Fibroblast of the aortic adventitia (primary cell): ENCODE results near the gene SLAIN2. TPM values are rescaled to one million over a fixed set of nuclear protein-coding genes. Genes with fewer than 3 reads are reported as not detected.

ENCODE experiments used
- DNase-seq: peaks from one replicate; pipeline ENCODE4 v3.0.0-alpha.2; 2010; ENCODE audit warnings: low read depth
- H3K4me3 ChIP-seq: 2 replicates; pipeline ENCODE4 v1.5.1; 2011; ENCODE audit warnings: low read depth, mild to moderate bottlenecking, control low read depth, low read length, moderate library complexity
- total RNA-seq: library from RNA; depleted of rRNA; stranded (reverse); fragments of >200 nt; gene quantifications from 2 replicates; pipeline ENCODE4 v1.2.3, GENCODE V29; 2012; ENCODE audit warnings: low replicate concordance
- TF ChIP-seq, protein P1 (sequence below): IDR thresholded peaks from 2 replicates; pipeline ENCODE4 v1.5.1; 2011; ENCODE audit warnings: mild to moderate bottlenecking, low read length, control low read depth, inconsistent platforms; ENCODE audit not compliant: insufficient read depth

SLAIN2 gene
- total RNA-seq, 1 donor, result 93.5 TPM

DNA sequence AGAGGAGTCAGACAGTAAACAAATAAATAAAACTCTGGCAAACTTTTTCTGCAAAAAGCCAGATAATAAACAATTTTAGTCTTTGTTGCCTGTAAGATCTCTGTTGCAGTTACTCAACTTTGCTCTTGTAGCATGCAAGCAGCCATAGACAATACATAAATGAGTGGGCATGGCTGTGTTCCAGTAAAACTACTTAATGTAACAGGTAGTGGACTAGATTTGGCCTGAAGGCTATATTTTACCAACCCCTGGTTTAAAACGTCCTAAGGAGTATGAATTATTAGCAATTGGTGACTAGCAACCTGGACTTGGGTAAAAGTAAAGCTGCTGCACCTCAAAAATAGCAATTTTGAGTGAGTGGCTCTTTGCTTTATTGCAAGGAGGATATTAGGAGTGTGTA lies 30.9 kb downstream of the SLAIN2 start:
- no peak for DNase-seq
- TF ChIP-seq, protein P1, sequence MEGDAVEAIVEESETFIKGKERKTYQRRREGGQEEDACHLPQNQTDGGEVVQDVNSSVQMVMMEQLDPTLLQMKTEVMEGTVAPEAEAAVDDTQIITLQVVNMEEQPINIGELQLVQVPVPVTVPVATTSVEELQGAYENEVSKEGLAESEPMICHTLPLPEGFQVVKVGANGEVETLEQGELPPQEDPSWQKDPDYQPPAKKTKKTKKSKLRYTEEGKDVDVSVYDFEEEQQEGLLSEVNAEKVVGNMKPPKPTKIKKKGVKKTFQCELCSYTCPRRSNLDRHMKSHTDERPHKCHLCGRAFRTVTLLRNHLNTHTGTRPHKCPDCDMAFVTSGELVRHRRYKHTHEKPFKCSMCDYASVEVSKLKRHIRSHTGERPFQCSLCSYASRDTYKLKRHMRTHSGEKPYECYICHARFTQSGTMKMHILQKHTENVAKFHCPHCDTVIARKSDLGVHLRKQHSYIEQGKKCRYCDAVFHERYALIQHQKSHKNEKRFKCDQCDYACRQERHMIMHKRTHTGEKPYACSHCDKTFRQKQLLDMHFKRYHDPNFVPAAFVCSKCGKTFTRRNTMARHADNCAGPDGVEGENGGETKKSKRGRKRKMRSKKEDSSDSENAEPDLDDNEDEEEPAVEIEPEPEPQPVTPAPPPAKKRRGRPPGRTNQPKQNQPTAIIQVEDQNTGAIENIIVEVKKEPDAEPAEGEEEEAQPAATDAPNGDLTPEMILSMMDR, result no peak
- no peak overlapping the region for H3K4me3 ChIP-seq

DNA sequence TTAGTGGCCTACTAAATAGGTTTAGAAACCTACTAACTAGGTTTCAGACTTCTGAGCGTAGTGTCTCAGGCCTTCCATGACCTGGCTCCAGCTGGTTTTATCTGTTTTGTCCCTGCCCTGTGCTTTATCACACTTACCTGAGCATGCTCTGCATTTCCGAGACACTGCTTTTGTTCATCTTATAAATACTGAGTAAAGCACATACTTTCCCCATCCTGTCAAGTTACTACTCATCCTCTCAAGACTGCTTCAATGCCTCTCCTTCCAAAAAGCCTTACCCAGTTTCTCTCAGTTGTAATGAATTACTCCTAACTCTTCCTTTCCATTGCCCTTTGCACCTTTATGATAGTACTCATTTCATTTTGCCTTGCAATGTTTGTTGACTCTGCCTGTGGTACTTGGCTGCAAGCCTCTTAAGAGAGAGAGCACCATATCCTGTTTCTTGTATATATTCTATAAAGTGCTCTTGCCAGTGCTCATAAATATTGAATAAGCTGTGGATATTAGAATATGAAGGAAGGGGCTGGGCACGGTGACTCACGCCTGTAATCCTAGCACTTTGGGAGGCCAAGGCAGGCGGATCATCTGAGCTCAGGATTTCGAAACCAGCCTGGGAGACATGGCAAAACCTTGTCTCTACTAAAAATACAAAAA lies 34.4 kb downstream of the SLAIN2 start:
- TF ChIP-seq, protein P1, result no peak
- peak; percentile 63 for DNase-seq
- H3K4me3 ChIP-seq, result no peak overlapping the region

DNA sequence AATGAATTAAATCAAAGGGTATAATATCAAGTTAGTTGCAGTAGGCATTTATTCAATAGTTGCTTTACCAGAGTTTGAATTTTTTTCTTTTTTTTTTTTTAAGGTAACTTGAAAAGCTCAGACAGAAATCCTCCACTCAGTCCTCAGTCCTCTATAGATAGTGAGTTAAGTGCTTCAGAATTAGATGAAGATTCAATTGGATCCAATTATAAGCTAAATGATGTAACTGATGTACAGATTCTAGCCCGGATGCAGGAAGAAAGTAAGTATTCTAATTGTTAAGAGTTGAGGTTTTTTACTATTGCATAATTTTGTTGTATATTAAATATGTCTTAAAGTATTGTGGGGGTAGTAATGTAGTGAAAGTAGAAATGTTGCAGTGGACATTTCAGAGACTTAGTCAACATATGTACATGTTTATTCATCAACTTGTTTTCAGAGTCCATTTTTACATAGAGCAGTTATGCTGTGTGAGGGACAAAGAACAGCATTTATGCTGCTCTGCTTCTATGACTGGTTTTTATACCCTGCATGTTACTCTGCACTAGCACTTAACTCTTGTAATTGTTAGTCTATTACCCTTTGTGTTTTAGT lies 38.4 kb downstream of the SLAIN2 start:
- TF ChIP-seq, protein P1, result no peak
- no peak overlapping the region for H3K4me3 ChIP-seq
- DNase-seq, result no peak

DNA sequence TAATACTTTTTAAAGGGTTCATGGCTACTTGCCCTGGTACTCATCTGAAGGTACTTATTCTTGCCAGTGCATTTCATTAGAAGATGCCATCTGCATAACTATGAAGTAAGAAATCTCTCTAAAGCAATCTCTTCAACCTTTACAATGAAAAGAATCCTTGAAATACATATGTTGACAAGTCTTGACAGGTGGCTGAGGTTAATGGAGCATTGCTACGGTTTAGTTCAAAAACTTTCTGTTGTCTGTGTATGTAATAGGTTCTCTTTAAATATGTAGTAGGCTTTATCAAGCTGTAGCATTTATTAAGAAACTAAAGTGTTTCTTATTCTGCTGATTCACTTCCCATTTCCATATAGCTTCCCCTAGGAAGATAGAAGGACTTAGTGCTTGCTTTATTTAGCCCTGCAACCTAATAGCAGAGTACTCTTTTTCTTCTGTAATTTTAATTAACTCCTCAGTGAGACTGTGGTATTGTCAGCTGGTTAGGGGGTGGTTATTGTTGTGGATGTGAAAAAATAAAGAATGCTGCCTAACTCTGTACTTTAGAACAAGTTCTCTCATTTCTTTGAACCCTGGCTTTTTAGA lies 39.3 kb downstream of the SLAIN2 start:
- no peak for DNase-seq
- TF ChIP-seq, protein P1, result no peak

DNA sequence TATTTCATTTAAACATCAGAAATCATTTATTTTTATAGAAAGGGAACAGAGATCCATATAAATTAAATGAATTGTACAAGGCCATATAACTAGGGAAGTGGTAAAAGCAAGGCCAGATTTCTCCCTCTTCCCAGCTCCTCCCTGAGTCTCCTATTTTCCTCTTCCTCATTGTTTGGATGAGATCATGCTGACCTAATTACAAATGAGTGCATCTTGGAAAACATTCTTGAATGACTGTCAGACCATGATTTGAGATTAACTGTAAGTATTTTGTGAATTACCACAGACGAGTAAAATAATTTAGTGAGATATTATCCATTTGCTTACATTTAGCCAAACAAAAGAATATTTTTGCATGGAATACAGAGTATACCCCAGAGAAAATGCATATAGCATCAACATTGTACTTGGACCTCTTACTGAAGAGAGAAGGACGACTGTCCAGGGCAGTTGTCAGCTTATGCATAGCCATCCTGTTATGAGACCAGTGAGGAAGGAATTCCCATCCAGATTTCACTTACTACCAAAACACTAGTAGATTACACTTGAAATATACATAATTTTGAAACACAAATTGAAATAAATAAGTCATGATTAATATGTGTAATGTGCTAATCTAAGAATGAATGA lies 47.3 kb downstream of the SLAIN2 start:
- no peak overlapping the region for H3K4me3 ChIP-seq
- TF ChIP-seq, protein P1, result no peak
- peak; percentile 37 for DNase-seq

More for the DNA sequence above, 39.3 kb downstream of the SLAIN2 start:
- H3K4me3 ChIP-seq, result no peak overlapping the region

DNA sequence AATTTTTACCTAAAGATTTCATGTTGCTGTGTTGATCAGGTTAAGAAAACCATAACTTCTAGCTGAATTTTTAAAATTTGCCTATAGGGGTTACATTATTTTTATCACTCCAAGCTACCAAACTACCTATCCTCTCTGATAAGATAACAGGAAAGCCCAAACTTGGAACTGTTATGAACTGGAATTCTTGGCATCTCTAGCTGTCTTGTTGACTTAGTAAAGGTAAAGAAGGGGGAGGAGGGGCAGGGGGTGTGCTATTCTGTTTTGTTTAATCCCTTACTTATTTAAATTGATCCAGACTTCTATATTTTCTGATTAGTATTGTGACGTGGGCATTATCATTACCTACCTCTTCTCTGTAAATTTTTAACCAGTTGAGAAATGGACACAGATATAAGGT lies 54.7 kb downstream of the SLAIN2 start:
- H3K4me3 ChIP-seq, result no peak overlapping the region

More for the DNA sequence above, 54.7 kb downstream of the SLAIN2 start:
- no peak for DNase-seq
- TF ChIP-seq, protein P1, result no peak
